Panc1 (cell line): Measurements from ENCODE around the gene VMAC.

Experiments used
- CTCF ChIP-seq: fragments of 450-650 bp; IDR thresholded peaks from 2 replicates; pipeline ENCODE4 v1.5.1; 2017; ENCODE audit warnings: mild to moderate bottlenecking
- POLR2AphosphoS5 ChIP-seq: IDR thresholded peaks from 2 replicates; pipeline ENCODE4 v1.6.1; 2012; ENCODE audit warnings: mild to moderate bottlenecking, low read depth, low read length, moderate library complexity
- SIN3A ChIP-seq: IDR thresholded peaks from 2 replicates; pipeline ENCODE4 v1.6.1; 2012; ENCODE audit warnings: low read depth, mild to moderate bottlenecking, low read length, moderate library complexity, borderline replicate concordance; ENCODE audit not compliant: insufficient read depth
- TCF7L2 ChIP-seq: IDR thresholded peaks from 2 replicates; pipeline ENCODE4 v1.6.1; 2011; ENCODE audit warnings: mild to moderate bottlenecking, low read depth, low read length, inconsistent platforms
- TF ChIP-seq, protein P1 (sequence below), 2 experiments: IDR thresholded peaks; 2 replicates each; pipeline ENCODE4 v1.6.1; 2011 to 2012; ENCODE audit warnings: low read depth in 2 of 2, control low read depth in 1 of 2, low read length in 1 of 2, mild to moderate bottlenecking in 1 of 2, moderate library complexity in 1 of 2; ENCODE audit not compliant: insufficient read depth in 1 of 2

GRCh38 chr19:5958851-5959122 is 54.1 kb downstream of the VMAC start:
- TF ChIP-seq POLR2AphosphoS5 = no peak
- no peak for TF ChIP-seq CTCF
- no peak for TF ChIP-seq SIN3A
- TF ChIP-seq, protein P1, sequence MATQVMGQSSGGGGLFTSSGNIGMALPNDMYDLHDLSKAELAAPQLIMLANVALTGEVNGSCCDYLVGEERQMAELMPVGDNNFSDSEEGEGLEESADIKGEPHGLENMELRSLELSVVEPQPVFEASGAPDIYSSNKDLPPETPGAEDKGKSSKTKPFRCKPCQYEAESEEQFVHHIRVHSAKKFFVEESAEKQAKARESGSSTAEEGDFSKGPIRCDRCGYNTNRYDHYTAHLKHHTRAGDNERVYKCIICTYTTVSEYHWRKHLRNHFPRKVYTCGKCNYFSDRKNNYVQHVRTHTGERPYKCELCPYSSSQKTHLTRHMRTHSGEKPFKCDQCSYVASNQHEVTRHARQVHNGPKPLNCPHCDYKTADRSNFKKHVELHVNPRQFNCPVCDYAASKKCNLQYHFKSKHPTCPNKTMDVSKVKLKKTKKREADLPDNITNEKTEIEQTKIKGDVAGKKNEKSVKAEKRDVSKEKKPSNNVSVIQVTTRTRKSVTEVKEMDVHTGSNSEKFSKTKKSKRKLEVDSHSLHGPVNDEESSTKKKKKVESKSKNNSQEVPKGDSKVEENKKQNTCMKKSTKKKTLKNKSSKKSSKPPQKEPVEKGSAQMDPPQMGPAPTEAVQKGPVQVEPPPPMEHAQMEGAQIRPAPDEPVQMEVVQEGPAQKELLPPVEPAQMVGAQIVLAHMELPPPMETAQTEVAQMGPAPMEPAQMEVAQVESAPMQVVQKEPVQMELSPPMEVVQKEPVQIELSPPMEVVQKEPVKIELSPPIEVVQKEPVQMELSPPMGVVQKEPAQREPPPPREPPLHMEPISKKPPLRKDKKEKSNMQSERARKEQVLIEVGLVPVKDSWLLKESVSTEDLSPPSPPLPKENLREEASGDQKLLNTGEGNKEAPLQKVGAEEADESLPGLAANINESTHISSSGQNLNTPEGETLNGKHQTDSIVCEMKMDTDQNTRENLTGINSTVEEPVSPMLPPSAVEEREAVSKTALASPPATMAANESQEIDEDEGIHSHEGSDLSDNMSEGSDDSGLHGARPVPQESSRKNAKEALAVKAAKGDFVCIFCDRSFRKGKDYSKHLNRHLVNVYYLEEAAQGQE (IDR thresholded peaks at IDR 0.05; ENCODE audit: insufficient read depth in 1 of 2, low read depth in 2 of 2, low read length in 1 of 2) = no peak
- no peak for TF ChIP-seq TCF7L2
